IMR-90 (cell line): ENCODE data around the gene MTA3. TPM values are rescaled to one million over a fixed set of nuclear protein-coding genes. Genes with fewer than 3 reads are reported as not detected.

Experiments used
- ATAC-seq: fragments of 200-7000 bp; cut with Tn5 transposase; 2 replicates; pipeline ENCODE4 v1.9.1; 2020; ENCODE audit warnings: low read depth, mild to moderate bottlenecking, moderate library complexity
- BruUV-seq: library from RNA; stranded (reverse); fragments of 400-500 nt; replicated peaks from 2 replicates; lab custom pipeline; 2021; lab: Mats Ljungman, UMichigan
- CTCF ChIA-PET: fragments of 300-600 bp; formaldehyde crosslinking; extraction: SDS; loops from one replicate; lab custom pipeline; 2021; ENCODE audit warnings: antibody characterized with exemption; lab: Yijun Ruan, JAX
- POLR2A ChIA-PET: fragments of 300-600 bp; sonication (Branson Sonifier 250); formaldehyde crosslinking; loops from one replicate; lab custom pipeline; 2022; ENCODE audit warnings: antibody characterized with exemption; ENCODE audit not compliant: unreplicated experiment; lab: Charles Lee
- DNase-seq: peaks from one replicate; pipeline ENCODE4 v3.0.0; 2013
- H2AFZ ChIP-seq: replicated peaks from 2 replicates; pipeline ENCODE3; 2013; ENCODE audit warnings: low read length, mild to moderate bottlenecking; ENCODE audit not compliant: poor library complexity
- H2AK5ac ChIP-seq: 2 replicates; pipeline ENCODE4 v1.6.1; 2013; ENCODE audit warnings: low read depth, low read length, inconsistent platforms
- H2AK9ac ChIP-seq: replicated peaks from 2 replicates; pipeline ENCODE3; 2013; ENCODE audit warnings: mild to moderate bottlenecking, low read depth, low read length, moderate library complexity; ENCODE audit not compliant: poor library complexity
- H2BK120ac ChIP-seq: 2 replicates; pipeline ENCODE4 v1.6.1; 2013; ENCODE audit warnings: low read depth, low read length, inconsistent platforms
- H2BK15ac ChIP-seq: 3 replicates; pipeline ENCODE4 v1.6.1; 2013; ENCODE audit warnings: low read depth, low read length, inconsistent platforms
- H2BK20ac ChIP-seq: 2 replicates; pipeline ENCODE4 v1.6.1; 2013; ENCODE audit warnings: low read depth, mild to moderate bottlenecking, inconsistent platforms, low read length, moderate library complexity
- H2BK5ac ChIP-seq: 2 replicates; pipeline ENCODE4 v1.6.1; 2013; ENCODE audit warnings: mild to moderate bottlenecking, low read depth, low read length, inconsistent platforms; ENCODE audit not compliant: poor library complexity, severe bottlenecking
- H3K14ac ChIP-seq: replicated peaks from 2 replicates; pipeline ENCODE4 v1.6.1; 2013; ENCODE audit warnings: low read depth, low read length, inconsistent platforms
- H3K18ac ChIP-seq: 2 replicates; pipeline ENCODE4 v1.6.1; 2013; ENCODE audit warnings: low read depth, low read length, control low read depth
- H3K23ac ChIP-seq: 2 replicates; pipeline ENCODE4 v1.6.1; 2013; ENCODE audit warnings: low read depth, low read length, inconsistent platforms
- H3K27ac ChIP-seq: 2 replicates; pipeline ENCODE4 v1.5.1; 2013; ENCODE audit warnings: mild to moderate bottlenecking, control low read depth, low read length; ENCODE audit not compliant: insufficient read depth
- H3K27me3 ChIP-seq: 2 replicates; pipeline ENCODE4 v1.6.1; 2013; ENCODE audit warnings: low read length; ENCODE audit not compliant: control insufficient read depth, insufficient read depth
- H3K36me3 ChIP-seq: 2 replicates; pipeline ENCODE4 v1.6.1; 2013; ENCODE audit warnings: low read length, mixed read lengths; ENCODE audit not compliant: control insufficient read depth, insufficient read depth
- H3K4ac ChIP-seq: 2 replicates; pipeline ENCODE4 v1.6.1; 2013; ENCODE audit warnings: low read depth, low read length, inconsistent platforms
- H3K4me1 ChIP-seq: 2 replicates; pipeline ENCODE4 v1.6.1; 2013; ENCODE audit warnings: low read length, mixed read lengths; ENCODE audit not compliant: control insufficient read depth, insufficient read depth
- H3K4me2 ChIP-seq: 2 replicates; pipeline ENCODE4 v1.6.1; 2013; ENCODE audit warnings: low read depth, mild to moderate bottlenecking, control low read depth, low read length, moderate library complexity
- H3K4me3 ChIP-seq: 2 replicates; pipeline ENCODE4 v1.5.1; 2013; ENCODE audit warnings: low read depth, mild to moderate bottlenecking, control low read depth, low read length, moderate library complexity; ENCODE audit not compliant: insufficient read depth
- H3K56ac ChIP-seq: 2 replicates; pipeline ENCODE4 v1.6.1; 2013; ENCODE audit warnings: low read length, inconsistent platforms; ENCODE audit not compliant: insufficient read depth; ENCODE audit errors: extremely low read depth
- H3K79me1 ChIP-seq, 2 experiments: 2 replicates each; pipeline ENCODE4 v1.6.1; 2013; ENCODE audit warnings: low read length in 2 of 2, inconsistent platforms in 1 of 2, low read depth in 1 of 2
- H3K9ac ChIP-seq: 2 replicates; pipeline ENCODE4 v1.6.1; 2013; ENCODE audit warnings: low read depth, low read length, control low read depth
- H3K9me1 ChIP-seq: 2 replicates; pipeline ENCODE4 v1.6.1; 2013; ENCODE audit warnings: low read length, inconsistent platforms; ENCODE audit not compliant: insufficient read depth
- H3K9me3 ChIP-seq: 2 replicates; pipeline ENCODE4 v1.6.1; 2013; ENCODE audit warnings: low read length; ENCODE audit not compliant: control insufficient read depth, insufficient read depth
- H4K20me1 ChIP-seq: 2 replicates; pipeline ENCODE4 v1.6.1; 2013; ENCODE audit warnings: low read length, inconsistent platforms; ENCODE audit not compliant: insufficient read depth
- H4K5ac ChIP-seq: 2 replicates; pipeline ENCODE4 v1.6.1; 2013; ENCODE audit warnings: mild to moderate bottlenecking, low read depth, low read length, control low read depth
- H4K8ac ChIP-seq, 2 experiments: 2 replicates each; pipeline ENCODE4 v1.6.1; 2013; ENCODE audit warnings: low read depth in 2 of 2, low read length in 2 of 2, control low read depth in 1 of 2, inconsistent platforms in 1 of 2
- H4K91ac ChIP-seq: 2 replicates; pipeline ENCODE4 v1.6.1; 2013; ENCODE audit warnings: low read depth, low read length, inconsistent platforms; ENCODE audit not compliant: insufficient read depth
- CEBPB ChIP-seq: IDR thresholded peaks from 2 replicates; pipeline ENCODE4 v1.6.1; 2012; ENCODE audit warnings: low read depth, low read length, improper control_type of control experiment
- MAFK ChIP-seq: IDR thresholded peaks from 2 replicates; pipeline ENCODE4 v1.6.1; 2012; ENCODE audit warnings: low read depth, low read length, improper control_type of control experiment
- WGBS, 2 experiments: methylation state at CpG; one replicate each; pipeline versions ENCODE4 v1.1.5 to v1.1.7; 2013; ENCODE audit warnings: missing lambda C conversion rate in 2 of 2; ENCODE audit not compliant: insufficient read length in 1 of 2; ENCODE audit errors: extremely low coverage in 2 of 2; 5-methylcytosine and 5-hydroxymethylcytosine counted together
- dilution Hi-C: fragments of 300-500 bp; cut with HindIII; formaldehyde crosslinking; loops from one replicate; pipeline ENCODE4 v1.14.3; 2018; ENCODE audit warnings: low sequenced_read_pairs; ENCODE audit not compliant: unreplicated experiment
- in situ Hi-C: fragments of 300-500 bp; cut with MboI; formaldehyde crosslinking; loops from 3 replicates; pipeline ENCODE4 v1.14.3; 2019; ENCODE audit warnings: low sequenced_read_pairs, inconsistent platforms, mixed read lengths
- intact Hi-C: fragments of 100-400 bp; cut with micrococcal nuclease; formaldehyde crosslinking; loops from 2 replicates; pipeline ENCODE4 v1.10.0; 2022
- polyA plus RNA-seq, 3 experiments: library from polyadenylated mRNA; depleted of rRNA; stranded (reverse); fragments of >200 nt; gene quantifications; 2 replicates each; pipeline ENCODE4 v1.2.3, GENCODE V29; 2012; ENCODE audit warnings: low replicate concordance in 1 of 3
- total RNA-seq: library from RNA; depleted of rRNA; stranded (reverse); fragments of >200 nt; gene quantifications from 2 replicates; pipeline ENCODE4 v1.2.3, GENCODE V29; 2012

The MTA3 gene
- total and polyA plus RNA-seq, 2 of the 4 experiments (the other 2 are of a cell fraction): 31.9 to 34.3 TPM

- Histone ChIP-seq H2AFZ (no peak overlapping the region), H3K56ac (no peak overlapping the region), H3K4me2 (no peak overlapping the region), H3K9ac (no peak overlapping the region), H3K36me3 (no peaks in the 10 kb centered on the region; the same call in 1 of the 2 replicates), H3K27me3 (no peaks in the 10 kb centered on the region), H3K4me1 (peaks cover 3% of the 10 kb centered on the region; the same call in 1 of the 2 replicates), H3K23ac (no peak overlapping the region), H3K4ac (no peak overlapping the region), H3K27ac (no peak overlapping the region), H4K20me1 (no peaks in the 10 kb centered on the region; the same call in 1 of the 2 replicates), H2BK120ac (no peak overlapping the region), H2AK9ac (no peak overlapping the region), H4K5ac (no peak overlapping the region), H4K91ac (no peak overlapping the region), H2BK15ac (no peak overlapping the region), H3K9me3 (no peaks in the 10 kb centered on the region), H2BK20ac (no peak overlapping the region), H2BK5ac (no peak overlapping the region), H3K9me1 (no peaks in the 10 kb centered on the region; the same call in 1 of the 2 replicates), H3K79me1 (peaks cover 2 to 12% of the 10 kb centered on the region in 2 experiments; a peak in 3 of 4 replicates), H3K4me3 (no peak overlapping the region), H3K14ac (no peak overlapping the region), H2AK5ac (no peak overlapping the region), H3K18ac (no peak overlapping the region), H4K8ac (no peak overlapping the region)
- intact Hi-C loops: no loop called here
- TF ChIP-seq MAFK (peak; percentile 85), CEBPB (no peak)
- DNase-seq (no peak), ATAC-seq (no peak)
- WGBS, 2 experiments: 83% methylated on average over 2 of the region's 7 CpGs; no CpG with 5 or more reads in 1 of the 2 experiments
- BruUV-seq: no TSS peak
- in situ Hi-C loops: no loop called here
- dilution Hi-C loops: no loop called here
- POLR2A ChIA-PET: no interaction called here
- CTCF ChIA-PET: no interaction called here
Observed at GRCh38 chr2:42638080-42638784, 69.8 kb downstream of the MTA3 start.
